H1 (cell line): Measurements from ENCODE around the gene TJP3. TPM values are rescaled to one million over a fixed set of nuclear protein-coding genes. Genes with fewer than 3 reads are reported as not detected.
A peak's percentile ranks its signal among the peaks of the same experiment; 100 is the strongest.

Experiments used
- ASH2L ChIP-seq: fragments of 200-600, 300-600 bp; sonication (generic); IDR thresholded peaks from one replicate; pipeline ENCODE4 v1.7.1; 2017; ENCODE audit warnings: low read length
- ATF2 ChIP-seq: IDR thresholded peaks from 2 replicates; pipeline ENCODE4 v1.6.1; 2012; ENCODE audit warnings: low read length, inconsistent platforms
- CBX8 ChIP-seq: fragments of 300-800, 300-1000 bp; sonication (generic); IDR thresholded peaks from 2 replicates; pipeline ENCODE4 v1.7.1; 2016; ENCODE audit warnings: low read depth, low read length, borderline replicate concordance
- EGR1 ChIP-seq: IDR thresholded peaks from 2 replicates; pipeline ENCODE4 v1.6.1; 2011; ENCODE audit warnings: low read depth, low read length, borderline replicate concordance
- HDAC2 ChIP-seq, 2 experiments: fragments of 300-600 bp in 1 of 2; sonication (generic) in 1 of 2; IDR thresholded peaks; 2 replicates each; pipeline ENCODE4 v1.6.1; 2011 to 2012; ENCODE audit warnings: low read depth in 2 of 2, low read length in 2 of 2, mild to moderate bottlenecking in 2 of 2, moderate library complexity in 2 of 2, borderline replicate concordance in 1 of 2, inconsistent platforms in 1 of 2
- HDAC6 ChIP-seq: IDR thresholded peaks from one replicate; pipeline ENCODE4 v1.7.1; 2012; ENCODE audit warnings: low read depth, mild to moderate bottlenecking, inconsistent platforms, low read length, moderate library complexity
- JUND ChIP-seq: IDR thresholded peaks from 2 replicates; pipeline ENCODE4 v1.6.1; 2011; ENCODE audit warnings: mild to moderate bottlenecking, improper control_type of control experiment, low read length
- KDM4A ChIP-seq: IDR thresholded peaks from one replicate; pipeline ENCODE4 v1.7.1; 2012; ENCODE audit warnings: low read depth, mild to moderate bottlenecking, moderate library complexity, low read length, inconsistent platforms; ENCODE audit not compliant: severe bottlenecking
- KDM5A ChIP-seq: fragments of 200-600 bp; IDR thresholded peaks from 2 replicates; pipeline ENCODE4 v1.7.1; 2012; ENCODE audit warnings: mild to moderate bottlenecking, low read length, inconsistent platforms, mixed read lengths
- NRF1 ChIP-seq: IDR thresholded peaks from 2 replicates; pipeline ENCODE4 v1.6.1; 2011; ENCODE audit warnings: mild to moderate bottlenecking, low read depth, low read length, improper control_type of control experiment
- PHF8 ChIP-seq: fragments of 200-600 bp; sonication (generic); conservative IDR thresholded peaks from 2 replicates; pipeline ENCODE4 v1.7.1; 2012; ENCODE audit warnings: low read depth, mild to moderate bottlenecking, inconsistent platforms, low read length, moderate library complexity
- POU5F1 ChIP-seq: IDR thresholded peaks from 2 replicates; pipeline ENCODE4 v1.6.1; 2011; ENCODE audit warnings: low read depth, mild to moderate bottlenecking, low read length, moderate library complexity
- RAD21 ChIP-seq, 2 experiments: IDR thresholded peaks in 1 of 2; conservative IDR thresholded peaks in 1 of 2; 2 replicates each; pipeline ENCODE4 v1.6.1; 2011; ENCODE audit warnings: low read depth in 2 of 2, low read length in 2 of 2, improper control_type of control experiment in 1 of 2, inconsistent platforms in 1 of 2, mild to moderate bottlenecking in 1 of 2, moderate library complexity in 1 of 2
- RNF2 ChIP-seq: fragments of 200-900, 300-1000 bp; sonication (generic); IDR thresholded peaks from 2 replicates; pipeline ENCODE4 v1.7.1; 2016; ENCODE audit warnings: borderline replicate concordance, low read depth, mild to moderate bottlenecking, antibody characterized with exemption, low read length; ENCODE audit not compliant: poor library complexity, severe bottlenecking; ENCODE audit errors: missing control alignments
- SP4 ChIP-seq: IDR thresholded peaks from 2 replicates; pipeline ENCODE4 v1.6.1; 2012; ENCODE audit warnings: low read length, inconsistent platforms
- TCF12 ChIP-seq: IDR thresholded peaks from 2 replicates; pipeline ENCODE4 v1.6.1; 2011; ENCODE audit warnings: low read depth, mild to moderate bottlenecking, low read length
- YY1 ChIP-seq: IDR thresholded peaks from 2 replicates; pipeline ENCODE4 v1.6.1; 2011; ENCODE audit warnings: low read depth, mild to moderate bottlenecking, low read length
- polyA plus RNA-seq, 7 experiments: library from polyadenylated mRNA; depleted of rRNA in 3 of 7; stranded (reverse) in 5 of 7; unstranded in 2 of 7; fragments of >200 nt in 5 of 7; fragments of 200-250 nt in 2 of 7; gene quantifications; 1 replicate in 5 of 7; 2 replicates in 1 of 7; 4 replicates in 1 of 7; pipeline versions ENCODE4 v1.2.1 to v1.2.3, GENCODE V29; 2011 to 2013; ENCODE audit warnings: missing spikeins in 2 of 7, mixed read lengths in 2 of 7
- total RNA-seq: library from RNA; stranded (reverse); fragmentation: NEBNext Ultra II Directional; extraction: Animal tissue kit (Norgen Biotek cat#: 25700); gene quantifications from 2 replicates; pipeline ENCODE4 v1.2.1, GENCODE V29; 2021
- TF ChIP-seq, protein P1 (sequence below), 3 experiments: IDR thresholded peaks; 1 replicate in 2 of 3; 2 replicates in 1 of 3; pipeline versions ENCODE4 v1.5.1 to v1.6.1; 2011; ENCODE audit warnings: low read length in 3 of 3, mild to moderate bottlenecking in 3 of 3, inconsistent platforms in 2 of 3, low read depth in 1 of 3, moderate library complexity in 1 of 3; ENCODE audit not compliant: insufficient read depth in 1 of 3; ENCODE audit errors: control extremely low read depth in 1 of 3

The TJP3 gene
- total and polyA plus RNA-seq, 2 of the 8 experiments (the other 6 are each of a cell fraction or from before 2014, with no cell fraction given): 17.1 to 26.1 TPM

GRCh38 chr19:3721131-3721886 is 13.1 kb downstream of the TJP3 start (continued):
- TF ChIP-seq EGR1 (peak; percentile 97), YY1 (peak; percentile 90), HDAC2 (IDR thresholded peaks at IDR 0.05; ENCODE audit: borderline replicate concordance in 1 of 2, low read depth in 2 of 2, low read length in 2 of 2) (peak in 1 of 2 experiments; percentile 93; a peak in 2 of 4 replicates), CBX8 (no peak), ATF2 (peak; percentile 72; the same call in 1 of the 2 replicates), TCF12 (peak; percentile 70), KDM4A (peak; percentile 67), ASH2L (no peak), PHF8 (no peak), RNF2 (no peak), NRF1 (no peak; the same call in 1 of the 2 replicates), HDAC6 (no peak), KDM5A (no peak), RAD21 (IDR thresholded peaks at IDR 0.05 in 1 of 2, conservative IDR thresholded peaks at IDR 0.05 in 1 of 2; ENCODE audit: low read depth in 2 of 2, low read length in 2 of 2) (peak in 1 of 2 experiments; percentile 24; a peak in 1 of 4 replicates), POU5F1 (0 out of 2 replicates have a peak, but pooled peaks have one; percentile 23), JUND (peak; percentile 74), SP4 (peak; percentile 77; the same call in 1 of the 2 replicates)
- TF ChIP-seq, protein P1, sequence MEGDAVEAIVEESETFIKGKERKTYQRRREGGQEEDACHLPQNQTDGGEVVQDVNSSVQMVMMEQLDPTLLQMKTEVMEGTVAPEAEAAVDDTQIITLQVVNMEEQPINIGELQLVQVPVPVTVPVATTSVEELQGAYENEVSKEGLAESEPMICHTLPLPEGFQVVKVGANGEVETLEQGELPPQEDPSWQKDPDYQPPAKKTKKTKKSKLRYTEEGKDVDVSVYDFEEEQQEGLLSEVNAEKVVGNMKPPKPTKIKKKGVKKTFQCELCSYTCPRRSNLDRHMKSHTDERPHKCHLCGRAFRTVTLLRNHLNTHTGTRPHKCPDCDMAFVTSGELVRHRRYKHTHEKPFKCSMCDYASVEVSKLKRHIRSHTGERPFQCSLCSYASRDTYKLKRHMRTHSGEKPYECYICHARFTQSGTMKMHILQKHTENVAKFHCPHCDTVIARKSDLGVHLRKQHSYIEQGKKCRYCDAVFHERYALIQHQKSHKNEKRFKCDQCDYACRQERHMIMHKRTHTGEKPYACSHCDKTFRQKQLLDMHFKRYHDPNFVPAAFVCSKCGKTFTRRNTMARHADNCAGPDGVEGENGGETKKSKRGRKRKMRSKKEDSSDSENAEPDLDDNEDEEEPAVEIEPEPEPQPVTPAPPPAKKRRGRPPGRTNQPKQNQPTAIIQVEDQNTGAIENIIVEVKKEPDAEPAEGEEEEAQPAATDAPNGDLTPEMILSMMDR (IDR thresholded peaks at IDR 0.05; ENCODE audit: control extremely low read depth in 1 of 3, insufficient read depth in 1 of 3, low read depth in 1 of 3, low read length in 3 of 3): no peak
